CD4-positive, CD25-positive, alpha-beta regulatory T cell (primary cell): ENCODE data around the gene KDM4B. TPM values are rescaled to one million over a fixed set of nuclear protein-coding genes. Genes with fewer than 3 reads are reported as not detected.
A peak's percentile ranks its signal among the peaks of the same experiment; 100 is the strongest.

Experiments used
- ATAC-seq, 2 donors: fragments of 150-1000 bp; cut with Tn5 transposase; one replicate each; pipeline ENCODE4 v1.10.0; 2021; ENCODE audit warnings: low read depth in 2 of 2, moderate number of reproducible peaks in 2 of 2, moderate library complexity in 1 of 2
- DNase-seq, 3 donors: peaks; one replicate each; pipeline versions ENCODE4 v3.0.0 to v3.0.0-alpha.2; 2012 to 2022; ENCODE audit warnings: mixed read lengths in 1 of 3
- H3K27ac ChIP-seq: one replicate; pipeline ENCODE4 v1.7.0; 2013; ENCODE audit warnings: mild to moderate bottlenecking, low read length; ENCODE audit not compliant: insufficient read depth, poor library complexity, severe bottlenecking
- H3K27me3 ChIP-seq: one replicate; pipeline ENCODE4 v1.7.0; 2013; ENCODE audit warnings: low read length; ENCODE audit not compliant: control insufficient read depth, insufficient read depth
- H3K36me3 ChIP-seq: one replicate; pipeline ENCODE4 v1.7.0; 2013; ENCODE audit warnings: mild to moderate bottlenecking, low read length, moderate library complexity; ENCODE audit not compliant: control insufficient read depth, insufficient read depth
- H3K4me1 ChIP-seq: 2 replicates; pipeline ENCODE4 v1.7.0; 2013; ENCODE audit warnings: mild to moderate bottlenecking, low read length; ENCODE audit not compliant: insufficient read depth, control insufficient read depth, poor library complexity, severe bottlenecking
- H3K4me3 ChIP-seq: one replicate; pipeline ENCODE4 v1.7.0; 2013; ENCODE audit warnings: low read depth, mild to moderate bottlenecking, low read length, moderate library complexity
- H3K9me3 ChIP-seq, 2 experiments: 1 replicate in 1 of 2; 2 replicates in 1 of 2; pipeline ENCODE4 v1.7.0; 2013; ENCODE audit warnings: low read length in 2 of 2, mild to moderate bottlenecking in 1 of 2, moderate library complexity in 1 of 2; ENCODE audit not compliant: control insufficient read depth in 2 of 2
- H3K27ac Mint-ChIP-seq, 3 donors: one replicate each; pipeline ENCODE4 v1.8.0; 2020 to 2022; ENCODE audit warnings: mild to moderate bottlenecking in 3 of 3, mixed read lengths in 3 of 3, moderate library complexity in 2 of 3
- H3K27me3 Mint-ChIP-seq: one replicate; pipeline ENCODE4 v1.8.0; 2022; ENCODE audit warnings: mild to moderate bottlenecking, mixed read lengths
- H3K36me3 Mint-ChIP-seq: one replicate; pipeline ENCODE4 v1.8.0; 2020; ENCODE audit warnings: mixed read lengths
- H3K4me1 Mint-ChIP-seq, 4 donors: one replicate each; pipeline ENCODE4 v1.8.0; 2020 to 2022; ENCODE audit warnings: mixed read lengths in 4 of 4, mild to moderate bottlenecking in 1 of 4
- H3K4me3 Mint-ChIP-seq, 4 donors: one replicate each; pipeline ENCODE4 v1.8.0; 2020 to 2022; ENCODE audit warnings: mild to moderate bottlenecking in 4 of 4, mixed read lengths in 4 of 4, moderate library complexity in 3 of 4
- H3K9me3 Mint-ChIP-seq, 7 donors: one replicate each; pipeline ENCODE4 v1.8.0; 2020 to 2022; ENCODE audit warnings: mixed read lengths in 7 of 7, mild to moderate bottlenecking in 3 of 7, moderate library complexity in 2 of 7
- polyA plus RNA-seq, 4 donors: library from polyadenylated mRNA; unstranded; fragments of 300-500 nt; fragmentation: Illumina TruSeq; gene quantifications; one replicate each; pipeline ENCODE4 v1.2.3, GENCODE V29; 2021
- total RNA-seq: library from RNA; stranded (reverse); gene quantifications from one replicate; pipeline ENCODE4 v1.2.3, GENCODE V29; 2022

Gene KDM4B
- total and polyA plus RNA-seq, 5 donors from 2014 or later, result 6.3 to 70.0 (median 8.6) TPM

DNA sequence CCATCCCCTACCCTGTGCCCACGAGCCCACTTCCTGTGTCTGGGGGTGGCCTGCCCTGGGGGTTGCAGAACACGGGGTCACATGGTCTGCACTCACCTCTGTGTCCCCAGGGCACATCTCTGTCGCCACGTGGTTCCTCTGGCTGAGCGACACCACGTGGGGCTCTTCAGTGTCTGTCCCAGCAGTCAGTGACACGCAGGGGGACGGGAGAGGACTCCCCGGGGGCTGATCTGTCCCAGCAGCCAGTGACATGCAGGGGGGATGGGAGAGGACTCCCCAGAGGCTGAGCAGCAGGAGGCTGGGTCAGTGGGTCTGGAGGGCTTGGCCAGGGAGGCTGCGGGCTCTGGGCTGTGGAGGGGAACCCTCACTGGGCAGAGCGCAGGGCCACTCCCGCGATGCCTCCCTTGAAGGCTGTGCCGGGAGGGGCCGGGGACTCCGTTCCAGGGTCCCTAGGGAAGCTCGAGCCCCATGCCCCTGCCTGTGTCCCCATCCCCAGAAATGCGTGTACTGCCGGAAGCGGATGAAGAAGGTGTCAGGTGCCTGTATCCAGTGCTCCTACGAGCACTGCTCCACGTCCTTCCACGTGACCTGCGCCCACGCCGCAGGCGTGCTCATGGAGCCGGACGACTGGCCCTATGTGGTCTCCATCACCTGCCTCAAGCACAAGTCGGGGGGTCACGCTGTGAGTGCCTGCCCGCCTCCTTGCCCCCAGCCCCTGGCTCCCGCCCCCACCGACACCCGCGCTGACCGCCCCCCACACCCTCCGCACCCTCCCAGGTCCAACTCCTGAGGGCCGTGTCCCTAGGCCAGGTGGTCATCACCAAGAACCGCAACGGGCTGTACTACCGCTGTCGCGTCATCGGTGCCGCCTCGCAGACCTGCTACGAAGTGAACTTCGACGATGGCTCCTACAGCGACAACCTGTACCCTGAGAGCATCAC lies 174.8 kb downstream of the KDM4B start:
- DNase-seq (no peak), ATAC-seq (no peak)
- no peak overlapping the region for H3K4me3 ChIP-seq
- Mint-ChIP-seq H3K9me3 (no peaks in the 10 kb centered on the region), H3K36me3 (peaks cover 20% of the 10 kb centered on the region), H3K4me1 (peaks cover 0 to 31% (median 16%) of the 10 kb centered on the region in 4 donors), H3K27me3 (peaks cover 5% of the 10 kb centered on the region), H3K4me3 (no peak overlapping the region), H3K27ac (peak overlapping the region in 2 of 3 donors; percentile 67 to 93)
- no peaks in the 10 kb centered on the region for H3K27me3 ChIP-seq
- H3K9me3 ChIP-seq, result no peaks in the 10 kb centered on the region
- H3K36me3 ChIP-seq, result peaks cover 17% of the 10 kb centered on the region
- peaks cover 15% of the 10 kb centered on the region for H3K4me1 ChIP-seq
- H3K27ac ChIP-seq, result no peak overlapping the region

DNA sequence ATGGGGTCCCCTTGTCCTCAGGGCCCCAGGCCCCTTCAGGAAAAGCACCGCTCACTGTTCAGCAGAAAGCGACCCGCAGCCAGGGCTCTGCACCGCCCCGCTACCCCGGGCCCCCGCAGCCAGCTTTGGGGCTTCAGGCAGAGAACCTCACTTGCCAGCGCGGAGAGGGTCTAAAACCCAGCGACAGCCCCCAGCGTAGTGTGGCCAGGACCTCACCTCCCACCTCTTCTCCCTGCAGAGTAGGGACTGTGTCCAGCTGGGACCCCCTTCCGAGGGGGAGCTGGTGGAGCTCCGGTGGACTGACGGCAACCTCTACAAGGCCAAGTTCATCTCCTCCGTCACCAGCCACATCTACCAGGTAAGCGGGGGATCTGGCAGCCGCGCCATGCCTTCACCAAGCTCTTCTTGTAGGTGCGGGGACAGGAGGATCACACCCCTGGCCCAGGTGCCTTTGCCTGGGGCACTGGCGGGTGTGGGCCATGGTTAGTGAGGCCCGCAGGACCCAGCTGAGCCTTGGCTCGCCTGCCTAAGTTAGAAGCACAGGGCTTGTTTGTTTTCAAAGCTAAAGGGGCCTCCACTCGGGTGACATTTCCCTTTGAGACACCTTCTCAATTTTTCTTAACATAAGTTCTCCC lies 175.7 kb downstream of the KDM4B start:
- peaks cover 6% of the 10 kb centered on the region for H3K4me1 ChIP-seq
- ATAC-seq (no peak), DNase-seq (no peak)
- peak overlapping the region in 1 of 4 donors; percentile 27 for H3K4me3 Mint-ChIP-seq
- H3K4me1 Mint-ChIP-seq, result peaks cover 0 to 22% (median 6%) of the 10 kb centered on the region in 4 donors
- peaks cover 17% of the 10 kb centered on the region for H3K36me3 ChIP-seq
- H3K9me3 ChIP-seq, result no peaks in the 10 kb centered on the region
- H3K27me3 Mint-ChIP-seq, result no peaks in the 10 kb centered on the region
- no peaks in the 10 kb centered on the region for H3K27me3 ChIP-seq
- H3K27ac Mint-ChIP-seq, result no peak overlapping the region
- H3K36me3 Mint-ChIP-seq, result peaks cover 17% of the 10 kb centered on the region
- no peaks in the 10 kb centered on the region for H3K9me3 Mint-ChIP-seq
- H3K27ac ChIP-seq, result no peak overlapping the region
- H3K4me3 ChIP-seq, result no peak overlapping the region

DNA sequence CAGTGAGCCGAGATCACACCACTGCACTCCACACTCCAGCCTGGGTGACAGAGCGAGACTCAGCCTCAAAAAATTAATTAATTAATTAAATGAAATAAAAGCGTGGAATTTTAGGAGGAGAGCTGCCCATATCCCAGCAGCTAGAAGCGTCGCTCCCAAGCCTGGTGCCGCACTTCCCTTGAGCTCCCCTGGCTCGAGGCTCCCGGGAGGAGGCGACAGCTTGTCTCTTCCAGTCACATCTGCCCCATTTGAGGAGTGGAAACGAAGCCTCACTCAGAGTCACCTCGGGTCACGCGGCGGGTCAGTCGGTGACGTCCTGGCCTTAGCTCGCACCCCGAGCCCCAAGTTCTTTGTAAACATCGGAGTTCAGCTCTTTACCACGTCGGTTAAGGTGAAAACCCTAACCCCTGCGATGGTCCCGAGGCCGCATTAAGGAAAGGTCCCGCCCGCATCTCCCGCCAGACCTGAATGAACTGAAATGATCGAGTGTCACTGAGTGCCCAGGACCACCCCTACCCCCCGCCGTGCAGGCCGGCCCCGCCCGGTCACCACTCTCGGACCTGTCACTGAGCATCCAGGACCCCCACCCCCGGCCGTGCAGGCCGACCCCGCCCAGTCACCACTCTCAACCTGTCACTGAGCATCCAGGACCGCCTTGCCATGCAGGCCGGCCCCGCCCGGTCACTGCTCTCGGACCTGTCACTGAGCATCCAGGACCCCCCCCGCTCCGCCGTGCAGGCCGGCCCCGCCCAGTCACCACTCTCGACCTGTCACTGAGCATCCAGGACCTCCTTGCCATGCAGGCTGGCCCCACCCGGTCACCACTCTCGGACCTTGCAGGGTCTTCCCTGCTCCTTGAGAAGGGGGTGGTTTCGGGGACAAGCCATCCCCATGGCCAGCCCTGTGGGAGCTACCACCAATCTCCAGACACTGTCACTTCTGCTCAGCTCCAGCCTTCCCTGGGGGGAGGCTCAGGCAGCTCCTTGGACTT lies 176.9 kb downstream of the KDM4B start:
- no peaks in the 10 kb centered on the region for H3K9me3 Mint-ChIP-seq
- H3K27me3 ChIP-seq, result no peaks in the 10 kb centered on the region
- peaks cover 17% of the 10 kb centered on the region for H3K36me3 ChIP-seq
- H3K4me3 Mint-ChIP-seq, result peak overlapping the region in 1 of 4 donors; percentile 74
- H3K27me3 Mint-ChIP-seq, result no peaks in the 10 kb centered on the region
- H3K36me3 Mint-ChIP-seq, result peaks cover 14% of the 10 kb centered on the region
- no peaks in the 10 kb centered on the region for H3K4me1 ChIP-seq
- no peak overlapping the region for H3K27ac ChIP-seq
- H3K9me3 ChIP-seq, result no peaks in the 10 kb centered on the region
- ATAC-seq (no peak), DNase-seq (no peak)
- peaks cover 0 to 13% (median 4%) of the 10 kb centered on the region in 4 donors for H3K4me1 Mint-ChIP-seq
- H3K4me3 ChIP-seq, result no peak overlapping the region
- no peak overlapping the region for H3K27ac Mint-ChIP-seq

DNA sequence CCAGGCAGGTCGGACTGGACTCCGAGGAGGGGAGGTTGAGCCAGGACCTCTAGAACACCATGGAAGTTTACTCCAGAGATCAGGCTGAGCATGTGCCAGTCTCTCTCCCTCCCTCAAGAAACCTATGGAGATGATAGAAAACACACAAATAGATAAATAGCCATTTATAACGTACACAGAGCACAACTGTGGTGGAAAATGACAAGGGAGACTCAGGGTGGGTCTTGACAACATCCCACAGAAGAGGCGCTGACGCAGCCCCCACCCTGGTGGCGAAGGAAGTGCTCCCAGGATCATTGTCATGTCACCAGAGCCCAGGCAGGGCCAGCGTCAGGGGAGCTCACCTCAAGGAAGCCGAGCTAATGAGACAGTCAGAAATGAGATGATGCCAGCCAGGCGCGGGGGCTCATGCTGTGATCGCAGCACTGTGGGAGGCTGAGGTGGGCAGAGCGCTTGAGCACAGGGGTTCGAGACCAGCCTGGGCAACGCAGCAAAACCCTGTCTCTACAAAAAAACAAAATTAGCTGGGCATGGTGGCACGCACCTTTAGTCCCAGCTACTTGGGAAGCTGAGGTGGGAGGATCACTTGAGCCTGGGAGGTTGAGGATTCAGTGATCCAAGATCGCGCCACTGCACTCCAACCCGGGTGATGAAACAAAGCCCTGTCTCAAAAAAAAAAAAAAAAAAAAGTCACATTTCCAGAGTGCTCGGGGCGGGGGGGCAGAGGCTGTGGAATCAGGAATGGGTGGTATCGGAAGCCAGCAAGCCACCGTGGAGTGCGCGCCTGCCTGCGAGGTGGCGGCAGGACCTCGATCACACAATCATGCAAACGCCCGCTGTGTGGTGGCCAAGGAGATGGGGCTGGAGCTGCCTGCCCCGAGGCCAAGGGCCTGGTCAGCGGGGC lies 178.4 kb downstream of the KDM4B start:
- Histone ChIP-seq H3K4me1 (no peaks in the 10 kb centered on the region), H3K4me3 (no peak overlapping the region), H3K9me3 (no peaks in the 10 kb centered on the region), H3K36me3 (peaks cover 17% of the 10 kb centered on the region), H3K27ac (no peak overlapping the region), H3K27me3 (no peaks in the 10 kb centered on the region)
- Mint-ChIP-seq H3K27me3 (no peaks in the 10 kb centered on the region), H3K36me3 (peaks cover 14% of the 10 kb centered on the region), H3K4me3 (peak overlapping the region in 1 of 4 donors; percentile 61), H3K9me3 (no peaks in the 10 kb centered on the region), H3K4me1 (peaks cover 0 to 13% (median 4%) of the 10 kb centered on the region in 4 donors), H3K27ac (peak overlapping the region in 1 of 3 donors; percentile 42)
- ATAC-seq (no peak), DNase-seq (no peak)

DNA sequence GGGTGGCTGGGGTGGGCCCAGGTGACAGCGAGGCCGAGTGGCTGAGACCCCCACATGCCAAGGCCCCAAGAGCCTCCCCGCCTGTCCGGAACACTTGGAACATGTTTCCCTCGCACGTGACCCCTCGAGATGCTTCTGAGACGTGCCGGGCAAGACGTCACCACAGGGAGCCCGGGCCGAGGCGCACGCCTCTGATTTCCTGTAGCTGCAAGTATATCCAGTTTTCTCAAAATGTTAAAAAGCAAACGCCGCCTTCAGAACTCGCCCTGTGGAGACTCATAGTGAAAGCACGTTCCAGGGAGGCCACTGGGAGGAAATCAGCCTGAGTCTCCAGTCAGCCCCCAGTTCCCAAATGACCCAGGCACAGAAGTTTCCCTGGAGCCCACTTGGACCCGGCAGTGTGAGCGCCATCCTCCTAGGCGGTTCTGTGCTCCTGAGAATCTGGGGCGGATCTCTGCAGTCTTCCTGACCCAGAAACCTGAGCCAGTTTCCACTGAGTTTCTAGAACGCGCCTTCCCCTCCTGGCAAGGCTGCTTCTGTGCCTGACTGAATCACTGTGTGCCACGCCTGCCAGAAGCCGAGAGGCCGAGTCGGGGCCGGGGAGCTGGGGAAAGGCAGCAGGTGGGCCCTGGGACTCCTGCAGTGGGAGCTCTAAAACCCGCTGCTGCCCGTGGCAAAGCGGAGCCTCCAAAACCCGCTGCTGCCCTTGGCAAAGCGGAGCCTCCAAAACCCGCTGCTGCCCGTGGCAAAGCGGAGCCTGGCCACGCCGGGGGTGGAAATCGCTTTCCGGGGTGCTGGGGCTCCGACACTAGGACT lies 179.3 kb downstream of the KDM4B start:
- Mint-ChIP-seq H3K27ac (no peak overlapping the region), H3K36me3 (peaks cover 14% of the 10 kb centered on the region)
- no peak for DNase-seq

DNA sequence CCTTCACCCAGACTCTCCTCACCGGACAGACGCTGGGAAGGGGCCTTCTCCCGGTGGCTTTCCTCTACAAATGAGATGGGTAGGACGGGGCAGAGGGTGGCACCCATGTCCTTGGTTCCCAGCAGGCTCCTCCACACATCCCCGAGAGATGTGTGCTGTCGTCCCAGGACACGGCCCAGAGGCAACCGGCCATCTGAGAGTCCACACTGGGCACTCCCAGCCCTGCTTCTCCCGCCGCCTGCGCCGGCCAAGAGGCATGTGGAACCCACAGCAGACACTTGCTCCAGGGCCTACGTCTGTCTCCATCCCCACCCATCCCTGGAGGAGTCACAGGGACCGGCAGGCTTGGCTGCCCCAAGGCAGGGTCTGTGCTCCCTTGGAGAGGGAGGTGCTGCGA lies 179.9 kb downstream of the KDM4B start:
- no peak overlapping the region for H3K4me3 Mint-ChIP-seq
- peaks cover 14% of the 10 kb centered on the region for H3K36me3 Mint-ChIP-seq
- DNase-seq, result no peak

More for the DNA sequence above, 179.3 kb downstream of the KDM4B start:
- no peak overlapping the region for H3K27ac ChIP-seq
- no peaks in the 10 kb centered on the region for H3K4me1 ChIP-seq
- Mint-ChIP-seq H3K9me3 (no peaks in the 10 kb centered on the region), H3K27me3 (no peaks in the 10 kb centered on the region), H3K4me3 (no peak overlapping the region), H3K4me1 (peaks cover 0 to 7% (median 1%) of the 10 kb centered on the region in 4 donors)
- H3K27me3 ChIP-seq, result no peaks in the 10 kb centered on the region
- H3K4me3 ChIP-seq, result no peak overlapping the region
- no peak for ATAC-seq
- H3K9me3 ChIP-seq, result no peaks in the 10 kb centered on the region
- peaks cover 17% of the 10 kb centered on the region for H3K36me3 ChIP-seq

More for the DNA sequence above, 179.9 kb downstream of the KDM4B start:
- Mint-ChIP-seq H3K27me3 (no peaks in the 10 kb centered on the region), H3K4me1 (peaks cover 0 to 5% (median 0%) of the 10 kb centered on the region in 4 donors), H3K9me3 (no peaks in the 10 kb centered on the region), H3K27ac (no peak overlapping the region)
- no peak overlapping the region for H3K4me3 ChIP-seq
- H3K36me3 ChIP-seq, result peaks cover 17% of the 10 kb centered on the region
- ATAC-seq, result no peak
- H3K27ac ChIP-seq, result no peak overlapping the region
- H3K27me3 ChIP-seq, result no peaks in the 10 kb centered on the region
- H3K9me3 ChIP-seq, result no peaks in the 10 kb centered on the region
- no peaks in the 10 kb centered on the region for H3K4me1 ChIP-seq
